ENCODE results near the gene HAUS8. TPM values are rescaled to one million over a fixed set of nuclear protein-coding genes. Genes with fewer than 3 reads are reported as not detected.

HAUS8 gene
- total and polyA plus RNA-seq, 2 experiments from 2014 or later: 2.8 to 5.5 TPM

DNA sequence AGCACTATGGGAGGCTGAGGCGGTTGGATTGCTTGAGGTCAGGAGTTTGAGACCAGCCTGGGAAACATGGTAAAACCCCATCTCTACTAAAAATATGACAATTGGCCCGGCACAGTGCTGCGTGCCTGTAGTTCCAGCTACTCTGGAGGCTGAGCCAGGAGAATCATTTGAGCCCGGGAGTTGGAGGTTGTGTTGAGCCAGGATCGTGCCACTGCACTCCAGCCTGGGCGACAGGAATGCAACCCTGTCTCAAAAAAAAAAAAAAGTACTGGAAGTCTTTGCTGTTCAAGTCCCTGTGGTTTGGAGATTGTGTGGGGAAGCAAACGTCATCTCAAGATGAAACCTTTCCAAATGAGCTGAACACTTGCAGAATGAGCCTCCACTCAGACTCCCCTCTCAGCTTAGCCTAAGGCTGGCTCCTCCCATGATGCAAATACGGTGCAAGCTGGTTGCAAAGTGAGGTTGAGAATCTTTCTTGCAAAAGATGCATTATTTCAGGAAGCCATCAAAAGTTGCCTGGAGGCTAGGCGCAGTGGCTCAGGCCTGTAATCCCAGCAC, 46.6 kb upstream of the HAUS8 start:
- Histone ChIP-seq H3K36me3 (replicated peaks; ENCODE audit: insufficient read depth, low read depth) (no peaks in the 10 kb centered on the region), H2AFZ (no peak overlapping the region), H3K4me2 (no peak overlapping the region), H3K9me3 (ENCODE audit: low read depth) (no peaks in the 10 kb centered on the region), H4K20me1 (ENCODE audit: insufficient read depth, poor library complexity, severe bottlenecking) (no peaks in the 10 kb centered on the region), H3K27me3 (no peaks in the 10 kb centered on the region), H3K4me3 (no peak overlapping the region), H3K79me2 (no peaks in the 10 kb centered on the region), H3K9me2 (replicated peaks; ENCODE audit: insufficient read depth) (no peaks in the 10 kb centered on the region), H3K27ac (no peak overlapping the region), H3K4me1 (ENCODE audit: insufficient read depth) (no peaks in the 10 kb centered on the region)
- WGBS (ENCODE audit: low lambda C conversion rate, missing lambda C conversion rate): 90% methylated on average over 9 of the region's 9 CpGs
- TF ChIP-seq, protein P1, sequence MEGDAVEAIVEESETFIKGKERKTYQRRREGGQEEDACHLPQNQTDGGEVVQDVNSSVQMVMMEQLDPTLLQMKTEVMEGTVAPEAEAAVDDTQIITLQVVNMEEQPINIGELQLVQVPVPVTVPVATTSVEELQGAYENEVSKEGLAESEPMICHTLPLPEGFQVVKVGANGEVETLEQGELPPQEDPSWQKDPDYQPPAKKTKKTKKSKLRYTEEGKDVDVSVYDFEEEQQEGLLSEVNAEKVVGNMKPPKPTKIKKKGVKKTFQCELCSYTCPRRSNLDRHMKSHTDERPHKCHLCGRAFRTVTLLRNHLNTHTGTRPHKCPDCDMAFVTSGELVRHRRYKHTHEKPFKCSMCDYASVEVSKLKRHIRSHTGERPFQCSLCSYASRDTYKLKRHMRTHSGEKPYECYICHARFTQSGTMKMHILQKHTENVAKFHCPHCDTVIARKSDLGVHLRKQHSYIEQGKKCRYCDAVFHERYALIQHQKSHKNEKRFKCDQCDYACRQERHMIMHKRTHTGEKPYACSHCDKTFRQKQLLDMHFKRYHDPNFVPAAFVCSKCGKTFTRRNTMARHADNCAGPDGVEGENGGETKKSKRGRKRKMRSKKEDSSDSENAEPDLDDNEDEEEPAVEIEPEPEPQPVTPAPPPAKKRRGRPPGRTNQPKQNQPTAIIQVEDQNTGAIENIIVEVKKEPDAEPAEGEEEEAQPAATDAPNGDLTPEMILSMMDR (IDR thresholded peaks at IDR 0.05; ENCODE audit: poor library complexity): no peak
- TF ChIP-seq EZH2phosphoT487 (IDR thresholded peaks at IDR 0.05; ENCODE audit: low read depth, severe bottlenecking, unreplicated experiment): no peak
- TF ChIP-seq EZH2 (IDR thresholded peaks at IDR 0.05; ENCODE audit: borderline replicate concordance): no peak
- no peak for DNase-seq (ENCODE audit: low spot score)

DNA sequence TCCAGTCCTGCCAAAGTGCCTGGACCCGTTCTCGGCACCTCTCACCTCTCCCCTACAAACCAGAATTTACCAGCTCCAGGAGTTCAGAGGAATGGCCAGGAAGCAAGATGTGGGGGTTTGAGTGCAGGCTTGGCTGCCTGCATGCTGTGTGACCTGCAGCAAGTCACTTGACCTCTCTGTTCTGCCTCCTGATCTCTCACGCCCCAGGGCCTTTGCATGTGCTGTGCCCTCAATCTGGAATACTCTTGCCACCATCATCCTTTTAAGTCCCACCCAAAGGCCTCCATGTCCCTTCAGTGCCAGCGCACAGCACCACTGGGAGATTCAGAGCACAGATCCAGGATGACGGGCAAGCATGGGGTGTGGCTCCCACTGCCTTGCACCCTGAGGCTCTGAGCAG, 43.7 kb upstream of the HAUS8 start:
- no peaks in the 10 kb centered on the region for H3K9me3 ChIP-seq (ENCODE audit: low read depth)
- no peak for DNase-seq (ENCODE audit: low spot score)
- H3K4me1 ChIP-seq (ENCODE audit: insufficient read depth): no peaks in the 10 kb centered on the region
- no peaks in the 10 kb centered on the region for H3K9me2 ChIP-seq (replicated peaks; ENCODE audit: insufficient read depth)
- TF ChIP-seq, protein P1 (IDR thresholded peaks at IDR 0.05; ENCODE audit: poor library complexity): no peak
- TF ChIP-seq EZH2 (IDR thresholded peaks at IDR 0.05; ENCODE audit: borderline replicate concordance) (no peak), EZH2phosphoT487 (IDR thresholded peaks at IDR 0.05; ENCODE audit: low read depth, severe bottlenecking, unreplicated experiment) (no peak)
- H2AFZ ChIP-seq: no peak overlapping the region
- H3K4me2 ChIP-seq: no peak overlapping the region
- WGBS (ENCODE audit: low lambda C conversion rate, missing lambda C conversion rate): 94% methylated on average over 5 of the region's 5 CpGs
- H3K4me3 ChIP-seq: no peak overlapping the region
- no peaks in the 10 kb centered on the region for H3K27me3 ChIP-seq
- no peak overlapping the region for H3K27ac ChIP-seq
- no peaks in the 10 kb centered on the region for H3K36me3 ChIP-seq (replicated peaks; ENCODE audit: insufficient read depth, low read depth)
- no peaks in the 10 kb centered on the region for H4K20me1 ChIP-seq (ENCODE audit: insufficient read depth, poor library complexity, severe bottlenecking)
- no peaks in the 10 kb centered on the region for H3K79me2 ChIP-seq

DNA sequence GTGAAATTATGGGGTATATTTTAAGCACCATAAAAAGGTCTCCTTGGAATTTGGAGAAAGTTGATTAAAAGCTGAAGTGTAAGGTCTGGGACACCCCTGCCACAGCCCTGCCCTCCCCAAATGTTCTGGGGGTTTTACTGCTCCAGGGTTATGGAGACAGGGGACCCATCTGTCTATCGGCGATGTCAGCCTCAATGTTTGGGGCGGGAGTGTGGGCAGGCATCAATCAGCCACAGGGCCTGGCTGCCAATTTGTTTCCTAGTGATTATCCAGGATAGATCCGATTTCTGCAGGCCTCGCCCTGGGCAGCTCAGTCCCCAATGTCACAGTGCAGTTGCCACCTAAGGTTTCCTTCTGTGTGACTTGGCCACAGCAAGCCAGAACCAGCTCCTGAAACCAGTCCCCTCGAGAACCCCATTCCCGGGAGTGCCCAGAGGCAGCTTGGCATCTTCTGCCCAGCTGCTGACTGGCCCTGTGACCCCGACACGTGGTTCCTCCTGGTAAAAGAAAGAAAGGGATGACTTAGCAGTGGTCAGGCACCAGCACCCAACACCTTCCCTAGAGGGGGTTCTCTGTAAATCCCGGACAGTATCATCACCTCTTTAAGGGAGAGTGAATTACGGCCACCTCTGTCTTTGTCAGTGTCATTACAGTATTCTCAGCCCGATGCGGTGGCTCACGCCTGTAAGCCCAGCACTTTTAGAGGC, 41.9 kb upstream of the HAUS8 start:
- Histone ChIP-seq H3K9me3 (ENCODE audit: low read depth) (no peaks in the 10 kb centered on the region), H3K4me2 (no peak overlapping the region), H3K36me3 (replicated peaks; ENCODE audit: insufficient read depth, low read depth) (no peaks in the 10 kb centered on the region), H3K27me3 (no peaks in the 10 kb centered on the region), H4K20me1 (ENCODE audit: insufficient read depth, poor library complexity, severe bottlenecking) (no peaks in the 10 kb centered on the region), H3K27ac (no peak overlapping the region), H3K79me2 (no peaks in the 10 kb centered on the region), H3K4me1 (ENCODE audit: insufficient read depth) (no peaks in the 10 kb centered on the region), H3K9me2 (replicated peaks; ENCODE audit: insufficient read depth) (no peaks in the 10 kb centered on the region), H2AFZ (no peak overlapping the region), H3K4me3 (no peak overlapping the region)
- no peak for DNase-seq (ENCODE audit: low spot score)
- WGBS (ENCODE audit: low lambda C conversion rate, missing lambda C conversion rate): 92% methylated on average over 14 of the region's 14 CpGs
- TF ChIP-seq EZH2 (IDR thresholded peaks at IDR 0.05; ENCODE audit: borderline replicate concordance): no peak
- TF ChIP-seq EZH2phosphoT487 (IDR thresholded peaks at IDR 0.05; ENCODE audit: low read depth, severe bottlenecking, unreplicated experiment): no peak
- TF ChIP-seq, protein P1 (IDR thresholded peaks at IDR 0.05; ENCODE audit: poor library complexity): no peak

Data from hepatocyte (in vitro differentiated cells).